Spinal cord (tissue), 10 donors: ENCODE results near the gene EHMT1. TPM values are rescaled to one million over a fixed set of nuclear protein-coding genes. Genes with fewer than 3 reads are reported as not detected.

Source experiments
- DNase-seq, 6 donors: peaks; one replicate each; pipeline versions ENCODE4 v3.0.0 to v3.0.0-alpha.2; 2013 to 2015; ENCODE audit warnings: low spot score in 6 of 6, low read depth in 4 of 6
- H3K27ac ChIP-seq: one replicate; pipeline ENCODE4 v1.5.1; 2013; ENCODE audit warnings: low read depth, low read length, control low read depth
- H3K27me3 ChIP-seq: one replicate; pipeline ENCODE4 v1.6.1; 2013; ENCODE audit warnings: low read length; ENCODE audit not compliant: control insufficient read depth, insufficient read depth
- H3K36me3 ChIP-seq: one replicate; pipeline ENCODE4 v1.6.1; 2013; ENCODE audit warnings: low read length; ENCODE audit not compliant: control insufficient read depth, insufficient read depth
- H3K4me1 ChIP-seq: one replicate; pipeline ENCODE4 v1.6.1; 2013; ENCODE audit warnings: low read length; ENCODE audit not compliant: control insufficient read depth, insufficient read depth
- H3K4me3 ChIP-seq: one replicate; pipeline ENCODE4 v1.5.1; 2013; ENCODE audit warnings: low read depth, low read length, control low read depth
- H3K9me3 ChIP-seq: one replicate; pipeline ENCODE4 v1.6.1; 2013; ENCODE audit warnings: low read length; ENCODE audit not compliant: control insufficient read depth, insufficient read depth
- WGBS: methylation state at CpG from one replicate; pipeline ENCODE4 v1.1.5; 2013; ENCODE audit warnings: missing lambda C conversion rate; ENCODE audit not compliant: insufficient coverage; 5-methylcytosine and 5-hydroxymethylcytosine counted together
- polyA plus RNA-seq, 2 donors: library from polyadenylated mRNA; unstranded; fragments of 120-200 nt; gene quantifications; one replicate each; pipeline ENCODE4 v1.2.1, GENCODE V29; 2013; ENCODE audit not compliant: insufficient read length in 2 of 2
- total RNA-seq, 2 donors: library from RNA; depleted of rRNA in 1 of 2; stranded (reverse); fragments of 120-200 nt in 1 of 2; fragments of >200 nt in 1 of 2; gene quantifications; one replicate each; pipeline versions ENCODE4 v1.2.3 to v1.2.4, GENCODE V29; 2013 to 2014
- donor health status: healthy.

EHMT1 gene
- total and polyA plus RNA-seq, 4 donors, result 35.8 to 86.2 (median 57.1) TPM

DNA sequence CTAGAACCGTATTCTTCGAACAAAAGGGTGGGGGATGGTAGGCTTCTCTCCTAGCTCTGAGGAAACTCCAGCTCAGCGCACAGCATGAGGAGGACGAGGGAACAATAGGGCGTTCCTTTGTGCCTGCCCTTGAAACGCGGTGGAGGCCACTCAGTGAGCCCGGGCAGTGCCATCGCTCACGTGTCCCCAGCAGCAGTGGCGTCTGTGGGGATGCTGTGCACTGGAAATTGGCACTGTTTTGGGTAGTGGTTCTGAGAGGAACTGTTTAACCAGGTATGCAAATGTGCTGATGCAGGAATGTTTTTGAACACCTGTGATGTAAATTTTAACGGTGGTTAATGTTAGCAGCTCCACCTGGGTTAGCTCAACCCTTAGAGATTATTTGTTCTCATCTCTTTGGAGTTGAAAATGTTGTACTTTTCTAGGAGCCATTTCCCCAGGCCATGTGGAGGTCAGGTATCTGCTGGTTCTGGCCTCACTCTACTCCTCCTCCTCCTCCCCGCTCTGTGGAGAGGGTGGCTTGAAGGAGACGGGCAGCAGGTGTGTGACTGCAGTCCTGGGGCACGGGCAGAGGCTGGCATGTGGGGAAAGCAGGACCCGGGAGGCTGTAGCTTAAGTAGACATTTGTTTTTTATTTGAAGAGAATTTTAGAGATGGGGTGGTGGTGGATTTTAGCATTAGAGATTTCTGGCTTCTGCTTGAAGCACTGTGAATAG, 48.3 kb downstream of the EHMT1 start:
- H3K9me3 ChIP-seq, result no peaks in the 10 kb centered on the region
- 14% methylated on average over 13 of the region's 16 CpGs for WGBS
- no peak overlapping the region for H3K4me3 ChIP-seq
- no peaks in the 10 kb centered on the region for H3K27me3 ChIP-seq
- peaks cover 41% of the 10 kb centered on the region for H3K4me1 ChIP-seq
- DNase-seq, result peak in 2 of 6 donors; percentile 72 to 89
- no peak overlapping the region for H3K27ac ChIP-seq
- H3K36me3 ChIP-seq, result peaks cover 14% of the 10 kb centered on the region

DNA sequence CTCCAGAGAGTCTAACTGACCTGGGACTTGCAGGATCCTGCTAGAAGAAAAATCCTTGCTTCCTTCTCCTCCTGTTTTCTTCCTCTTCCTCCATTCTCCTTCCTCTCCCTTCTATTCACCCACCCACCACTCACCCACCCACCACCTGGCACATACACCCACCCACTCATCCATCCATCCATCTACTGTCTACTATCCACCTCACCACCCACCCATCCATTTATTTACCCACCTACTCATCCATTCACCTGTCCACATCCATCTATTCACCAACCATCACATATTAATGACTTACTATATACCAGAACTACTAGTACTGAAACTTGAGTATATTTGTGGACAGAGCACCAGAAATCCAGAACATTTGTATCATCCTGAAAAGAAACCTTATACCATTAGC, 49.4 kb downstream of the EHMT1 start:
- Histone ChIP-seq H3K4me1 (peaks cover 44% of the 10 kb centered on the region), H3K4me3 (no peak overlapping the region)

DNA sequence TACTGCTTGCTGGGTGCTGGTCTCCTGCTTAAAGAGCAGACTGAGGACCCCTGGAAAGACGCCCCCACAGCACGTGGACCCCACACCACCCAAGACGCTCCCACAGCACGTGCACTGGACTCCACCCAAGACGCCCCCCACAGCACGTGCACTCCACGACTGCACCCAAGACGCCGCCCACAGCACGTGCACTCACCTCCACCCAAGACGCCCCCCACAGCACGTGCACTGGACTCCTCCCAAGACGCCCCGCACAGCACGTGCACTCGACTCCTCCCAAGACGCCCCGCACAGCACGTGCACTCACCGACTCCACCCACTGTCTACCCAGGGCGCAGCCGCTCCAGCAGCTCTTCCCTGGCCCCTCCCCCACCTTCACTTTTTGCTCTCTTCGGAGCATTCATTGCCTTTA, 50.5 kb downstream of the EHMT1 start:
- H3K27me3 ChIP-seq, result no peaks in the 10 kb centered on the region
- WGBS, result 74% methylated on average over 20 of the region's 23 CpGs
- H3K9me3 ChIP-seq, result no peaks in the 10 kb centered on the region
- H3K36me3 ChIP-seq, result peaks cover 14% of the 10 kb centered on the region
- H3K27ac ChIP-seq, result no peak overlapping the region
- DNase-seq, result peak in 1 of 6 donors; percentile 43
- peaks cover 51% of the 10 kb centered on the region for H3K4me1 ChIP-seq
- H3K4me3 ChIP-seq, result no peak overlapping the region

More for the DNA sequence above, 49.4 kb downstream of the EHMT1 start:
- no peak overlapping the region for H3K27ac ChIP-seq
- no peak for DNase-seq
- H3K36me3 ChIP-seq, result peaks cover 14% of the 10 kb centered on the region
- no peaks in the 10 kb centered on the region for H3K9me3 ChIP-seq
- no peaks in the 10 kb centered on the region for H3K27me3 ChIP-seq

DNA sequence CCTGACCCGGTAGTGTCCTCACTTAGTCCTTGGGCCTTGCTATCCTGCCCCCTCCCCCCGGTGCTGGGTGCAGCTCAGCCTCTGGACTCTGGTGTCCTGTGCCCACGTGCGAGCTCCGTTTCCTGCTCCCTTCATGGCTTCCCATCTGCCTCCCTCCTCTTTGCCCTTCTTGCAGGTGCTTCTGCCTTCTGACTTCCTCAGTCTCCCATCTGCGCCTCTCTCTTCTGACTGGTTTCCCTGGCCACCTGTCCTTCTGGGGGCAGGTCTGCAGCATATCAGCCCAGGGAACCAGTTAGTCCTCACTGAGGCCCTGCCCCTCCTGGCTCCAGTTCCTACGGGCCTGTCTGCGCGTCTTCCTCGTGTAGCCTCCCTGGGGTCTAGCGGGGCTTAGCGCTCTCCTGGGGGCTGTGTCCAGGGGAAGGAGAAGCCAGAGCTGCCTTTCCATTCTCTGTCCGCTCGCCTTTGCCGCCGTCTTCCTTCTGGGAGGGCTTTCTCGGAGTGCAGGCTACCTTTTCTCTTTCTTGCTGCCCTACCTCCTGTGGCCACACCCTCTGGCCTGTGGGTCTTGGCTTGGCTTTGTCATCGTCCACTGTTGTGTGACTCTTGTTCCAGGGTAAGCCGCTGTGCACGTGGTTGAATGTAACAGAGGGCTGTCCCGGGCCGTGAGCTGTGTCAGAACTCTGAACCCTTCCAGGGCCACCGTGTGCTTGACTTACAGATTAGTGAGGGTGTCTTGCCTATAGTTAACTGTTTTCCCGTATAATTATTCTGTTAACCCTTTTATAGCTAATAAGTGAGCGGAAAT, 51.8 kb downstream of the EHMT1 start:
- H3K36me3 ChIP-seq, result peaks cover 14% of the 10 kb centered on the region
- H3K9me3 ChIP-seq, result no peaks in the 10 kb centered on the region
- 48% methylated on average over 19 of the region's 25 CpGs for WGBS
- H3K4me1 ChIP-seq, result peaks cover 46% of the 10 kb centered on the region
- no peak overlapping the region for H3K4me3 ChIP-seq
- H3K27ac ChIP-seq, result no peak overlapping the region
- DNase-seq, result no peak
- H3K27me3 ChIP-seq, result no peaks in the 10 kb centered on the region

DNA sequence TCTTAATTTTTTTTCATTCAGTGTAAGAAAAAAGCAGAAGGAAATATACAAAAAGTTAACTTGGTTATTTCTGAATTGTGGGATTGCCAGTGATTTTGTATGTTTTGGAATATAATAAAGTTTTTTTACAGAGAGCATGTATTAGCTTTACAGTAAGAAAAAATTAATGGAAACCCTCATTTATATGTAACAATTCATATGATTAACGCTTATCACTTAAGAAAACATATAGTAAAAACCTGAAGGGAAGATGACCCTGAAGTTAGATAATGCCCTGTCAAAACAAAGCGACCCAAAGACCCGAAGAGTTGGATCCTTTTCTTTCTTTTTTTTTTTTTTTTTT, 52.4 kb downstream of the EHMT1 start:
- Histone ChIP-seq H3K27ac (no peak overlapping the region), H3K9me3 (no peaks in the 10 kb centered on the region), H3K4me3 (no peak overlapping the region), H3K4me1 (peaks cover 41% of the 10 kb centered on the region), H3K36me3 (peaks cover 14% of the 10 kb centered on the region), H3K27me3 (no peaks in the 10 kb centered on the region)
- no peak for DNase-seq
- no CpG with 5 or more reads among the region's 3 CpGs for WGBS

DNA sequence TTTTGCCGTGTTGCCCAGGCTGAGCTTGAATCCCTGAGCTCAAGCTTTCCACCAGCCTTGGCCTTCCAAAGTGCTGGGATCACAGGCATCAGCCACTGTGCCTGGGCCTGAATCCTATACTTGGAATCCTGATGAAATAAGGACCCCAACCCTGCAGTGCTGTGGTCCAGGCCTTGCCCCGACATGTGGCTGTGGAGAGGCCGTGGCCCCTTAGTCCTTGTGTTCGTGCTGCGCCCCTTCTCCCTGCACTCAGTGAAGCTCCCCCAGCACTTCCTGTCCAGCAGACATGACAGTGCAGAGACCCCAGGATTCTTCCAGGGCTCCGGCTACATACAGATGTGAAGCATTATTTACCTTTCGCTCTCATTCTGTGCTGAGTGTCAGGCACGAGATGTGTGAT, 52.9 kb downstream of the EHMT1 start:
- Histone ChIP-seq H3K4me1 (peaks cover 35% of the 10 kb centered on the region), H3K27ac (no peak overlapping the region), H3K36me3 (peaks cover 18% of the 10 kb centered on the region), H3K4me3 (no peak overlapping the region), H3K27me3 (no peaks in the 10 kb centered on the region), H3K9me3 (no peaks in the 10 kb centered on the region)
- WGBS, result 85% methylated on average over 7 of the region's 8 CpGs
- DNase-seq, result no peak

DNA sequence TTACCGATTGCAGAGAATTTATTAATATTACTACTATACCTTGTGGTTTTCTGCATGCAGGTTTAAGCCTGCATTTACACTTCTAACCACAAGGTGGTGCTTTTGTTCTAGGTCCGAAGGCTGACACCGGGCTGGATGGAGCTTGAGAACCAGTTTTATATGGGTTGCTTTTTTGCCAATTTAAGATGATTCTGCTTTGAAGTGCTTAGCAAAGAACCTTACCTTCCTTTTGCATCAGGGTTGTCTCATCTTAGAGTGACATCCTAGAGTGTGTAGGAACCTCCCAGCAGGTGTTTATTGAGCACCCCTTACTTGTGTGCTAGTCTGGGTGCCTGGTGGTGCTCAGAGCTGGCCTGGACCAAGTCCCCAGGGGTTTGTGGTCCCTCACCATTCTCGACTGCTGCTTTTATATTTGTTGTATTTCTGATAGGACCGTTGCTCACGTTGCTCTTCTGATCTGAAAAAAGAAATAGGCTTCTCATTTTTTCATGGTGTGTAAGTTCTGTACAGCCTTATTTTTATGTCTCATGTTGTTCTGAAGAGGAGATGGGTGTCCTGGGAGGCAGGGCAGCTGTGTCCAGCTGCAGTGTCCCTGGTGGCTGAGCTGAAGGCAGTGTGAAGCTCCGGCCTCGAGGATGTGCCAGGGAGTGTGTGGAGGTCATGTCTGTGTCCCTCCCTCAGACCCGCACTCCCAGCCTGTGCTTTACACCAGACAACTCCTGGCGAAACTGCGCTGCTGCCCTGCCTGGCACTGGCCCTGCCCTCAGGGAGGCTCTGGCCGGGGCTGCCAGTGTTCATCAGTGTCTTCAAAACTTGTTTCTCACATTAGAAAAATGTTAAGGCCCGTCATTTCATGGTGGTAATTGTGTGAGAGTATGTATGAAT, 54.3 kb downstream of the EHMT1 start:
- H3K27me3 ChIP-seq, result no peaks in the 10 kb centered on the region
- WGBS, result 60% methylated on average over 9 of the region's 13 CpGs
- no peak overlapping the region for H3K27ac ChIP-seq
- peak in 2 of 6 donors; percentile 86 to 92 for DNase-seq
- peaks cover 27% of the 10 kb centered on the region for H3K4me1 ChIP-seq
- no peak overlapping the region for H3K4me3 ChIP-seq
- H3K9me3 ChIP-seq, result no peaks in the 10 kb centered on the region
- H3K36me3 ChIP-seq, result peaks cover 20% of the 10 kb centered on the region

DNA sequence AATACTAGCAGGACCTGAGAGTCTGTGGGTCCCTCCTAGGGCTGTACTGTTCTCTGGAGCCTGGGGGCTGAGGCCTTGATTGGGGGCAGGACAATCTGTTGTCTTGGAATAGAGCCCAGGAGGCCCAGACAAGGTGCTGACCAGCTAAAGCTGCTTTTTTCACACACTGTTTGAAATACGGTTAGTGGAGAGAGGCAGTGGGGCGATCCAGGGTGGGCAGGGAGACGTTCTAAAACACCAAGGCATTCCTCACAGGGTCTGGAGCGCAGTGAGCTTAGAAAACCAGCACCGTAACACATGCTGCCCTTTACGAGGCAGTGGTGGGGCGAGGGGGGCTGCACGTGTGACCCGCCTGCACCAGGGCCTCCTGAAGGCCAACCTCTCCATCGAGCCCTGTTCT, 55.1 kb downstream of the EHMT1 start:
- Histone ChIP-seq H3K4me3 (no peak overlapping the region), H3K36me3 (peaks cover 19% of the 10 kb centered on the region), H3K9me3 (no peaks in the 10 kb centered on the region), H3K27me3 (no peaks in the 10 kb centered on the region), H3K27ac (no peak overlapping the region), H3K4me1 (peaks cover 27% of the 10 kb centered on the region)
- DNase-seq, result peak in 2 of 6 donors; percentile 58 to 75
- WGBS, result 29% methylated on average over 10 of the region's 10 CpGs

DNA sequence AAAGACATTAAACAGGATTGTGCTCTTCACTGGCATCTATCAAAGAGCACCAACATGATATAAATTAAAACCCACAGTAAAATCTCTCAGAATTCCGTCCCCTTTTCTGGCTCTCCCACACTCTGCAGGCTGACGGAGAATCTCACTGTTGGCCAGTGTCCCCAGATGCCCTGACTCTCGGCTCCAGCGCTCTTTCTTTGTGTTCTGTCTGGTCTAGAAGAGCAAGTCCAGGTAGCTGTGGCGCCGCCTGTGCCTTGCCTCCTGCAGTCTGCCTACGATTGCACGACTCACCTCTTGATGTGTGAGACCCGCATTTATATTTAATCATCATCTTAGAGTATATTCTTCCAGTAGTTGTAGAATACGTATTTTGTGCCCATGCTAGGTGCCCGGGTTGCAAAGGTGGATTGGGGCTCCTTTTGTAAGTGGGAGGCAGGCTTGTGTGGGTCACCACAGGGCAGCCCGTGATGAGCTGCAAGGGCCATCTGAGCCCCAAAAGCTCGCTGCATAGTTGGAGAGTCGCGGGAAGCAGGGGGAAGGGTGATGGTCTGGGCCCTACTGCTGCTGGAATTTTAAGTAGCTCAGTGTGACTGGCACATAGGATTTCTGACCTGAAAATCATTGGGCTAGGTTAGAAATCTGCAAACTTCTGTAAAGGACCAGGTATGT, 55.6 kb downstream of the EHMT1 start:
- WGBS, result 36% methylated on average over 10 of the region's 15 CpGs
- Histone ChIP-seq H3K9me3 (no peaks in the 10 kb centered on the region), H3K4me1 (peaks cover 27% of the 10 kb centered on the region), H3K4me3 (no peak overlapping the region), H3K27me3 (no peaks in the 10 kb centered on the region), H3K36me3 (peaks cover 14% of the 10 kb centered on the region), H3K27ac (no peak overlapping the region)
- DNase-seq, result peak in 2 of 6 donors; percentile 37 to 47
